BLaER1 (cell line): Measurements from ENCODE around the gene CCNE1.

Source experiments
- H3K27ac ChIP-seq: shearing (Covaris generic); formaldehyde crosslinking; 2 replicates; pipeline ENCODE4 v1.8.1; 2022
- H3K27me3 ChIP-seq: shearing (Covaris generic); formaldehyde crosslinking; 2 replicates; pipeline ENCODE4 v1.8.1; 2022
- H3K36me3 ChIP-seq: shearing (Covaris generic); formaldehyde crosslinking; 2 replicates; pipeline ENCODE4 v1.8.1; 2022
- H3K4me1 ChIP-seq: shearing (Covaris generic); formaldehyde crosslinking; 2 replicates; pipeline ENCODE4 v1.8.1; 2022
- H3K4me2 ChIP-seq: shearing (Covaris generic); formaldehyde crosslinking; 2 replicates; pipeline ENCODE4 v1.8.1; 2022
- H3K4me3 ChIP-seq: shearing (Covaris generic); formaldehyde crosslinking; 2 replicates; pipeline ENCODE4 v1.8.1; 2022
- H3K9ac ChIP-seq: shearing (Covaris generic); formaldehyde crosslinking; 2 replicates; pipeline ENCODE4 v1.8.1; 2022
- H3K9me3 ChIP-seq: shearing (Covaris generic); formaldehyde crosslinking; 2 replicates; pipeline ENCODE4 v1.8.1; 2022
- H4K20me1 ChIP-seq: shearing (Covaris generic); formaldehyde crosslinking; 2 replicates; pipeline ENCODE4 v1.8.1; 2022
- Cebpa-rat ChIP-seq: shearing (Covaris generic); IDR thresholded peaks from 2 replicates; pipeline ENCODE4 v1.8.1; 2022

CCNE1 gene

DNA sequence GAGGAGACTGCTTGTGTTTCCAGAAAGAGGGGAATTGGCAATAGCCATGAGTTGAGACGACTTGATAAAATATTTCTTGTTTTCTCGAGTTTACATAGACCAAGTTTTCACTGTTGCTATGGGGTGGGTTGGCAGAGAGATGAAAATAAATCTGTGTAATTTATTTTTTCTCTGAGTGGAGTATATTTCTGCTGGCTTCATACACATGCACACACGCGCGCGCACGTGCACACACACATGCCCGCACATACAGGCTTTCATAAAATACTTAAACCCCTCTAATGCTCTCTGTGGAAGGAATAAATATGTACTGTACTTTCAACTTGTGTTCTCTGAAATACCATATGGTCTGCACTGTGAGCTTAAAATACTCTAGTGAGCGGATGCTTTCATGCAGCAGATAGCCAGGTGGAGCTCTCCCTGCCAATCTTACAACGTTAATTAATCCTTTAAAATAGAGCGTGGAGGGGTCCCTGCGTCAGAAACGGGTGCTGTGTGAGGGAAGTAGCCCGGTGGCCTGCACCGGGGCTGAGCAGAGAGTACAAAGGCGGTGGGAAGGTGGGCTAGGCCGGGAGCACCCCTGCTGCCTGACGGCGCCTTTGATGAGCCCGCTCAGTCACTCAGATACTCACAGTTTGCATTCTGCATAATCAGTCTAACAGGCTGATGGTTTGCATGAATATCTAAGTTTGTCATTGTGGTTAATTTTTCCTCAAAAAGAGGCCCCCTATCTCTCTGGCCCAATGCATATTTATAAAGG is 44.1 kb downstream of the CCNE1 start:
- Histone ChIP-seq H3K9me3 (no peaks in the 10 kb centered on the region), H4K20me1 (no peaks in the 10 kb centered on the region), H3K27me3 (no peaks in the 10 kb centered on the region), H3K4me1 (no peaks in the 10 kb centered on the region; the same call in 1 of the 2 replicates), H3K4me2 (no peak overlapping the region), H3K36me3 (no peaks in the 10 kb centered on the region), H3K27ac (no peak overlapping the region), H3K4me3 (no peak overlapping the region), H3K9ac (no peak overlapping the region)
- no peak for TF ChIP-seq Cebpa-rat

DNA sequence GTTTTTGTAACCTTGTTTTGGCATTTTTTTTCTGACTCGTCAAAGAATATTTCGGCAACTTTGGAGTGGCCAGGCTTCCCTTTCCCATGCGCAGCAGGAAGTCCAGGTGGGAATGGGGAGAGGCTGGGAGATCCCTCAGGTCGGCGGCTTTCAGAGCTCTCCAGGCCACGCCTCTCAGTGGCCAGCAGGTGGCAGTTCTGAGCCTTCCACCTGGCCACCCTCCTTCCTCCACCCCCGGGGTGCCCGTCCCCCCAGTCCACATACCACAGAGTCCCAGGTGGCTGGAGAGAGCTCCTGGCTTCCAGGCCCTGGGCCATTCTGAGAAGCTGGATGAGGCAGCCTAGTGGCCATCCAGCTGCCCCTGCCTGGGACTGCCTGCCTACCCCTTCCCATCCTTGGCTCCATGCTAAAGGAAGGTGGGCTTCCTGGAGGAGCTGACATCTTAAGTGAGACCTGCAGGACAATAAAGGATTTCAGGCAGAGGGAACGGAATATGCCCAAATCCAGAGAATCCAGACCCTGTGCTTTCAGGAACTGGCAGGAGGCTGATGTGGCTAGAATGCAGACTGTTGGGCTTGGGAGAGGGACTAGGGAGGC is 46.3 kb downstream of the CCNE1 start:
- no peaks in the 10 kb centered on the region for H3K36me3 ChIP-seq
- 0 out of 2 replicates have a peak overlapping the region, but pooled peaks have one; percentile 5 for H3K4me2 ChIP-seq
- no peak overlapping the region for H3K9ac ChIP-seq
- no peaks in the 10 kb centered on the region for H3K27me3 ChIP-seq
- no peaks in the 10 kb centered on the region for H4K20me1 ChIP-seq
- peaks cover 6% of the 10 kb centered on the region for H3K4me1 ChIP-seq
- TF ChIP-seq Cebpa-rat = no peak
- H3K27ac ChIP-seq = no peak overlapping the region
- no peaks in the 10 kb centered on the region for H3K9me3 ChIP-seq
- H3K4me3 ChIP-seq = no peak overlapping the region

DNA sequence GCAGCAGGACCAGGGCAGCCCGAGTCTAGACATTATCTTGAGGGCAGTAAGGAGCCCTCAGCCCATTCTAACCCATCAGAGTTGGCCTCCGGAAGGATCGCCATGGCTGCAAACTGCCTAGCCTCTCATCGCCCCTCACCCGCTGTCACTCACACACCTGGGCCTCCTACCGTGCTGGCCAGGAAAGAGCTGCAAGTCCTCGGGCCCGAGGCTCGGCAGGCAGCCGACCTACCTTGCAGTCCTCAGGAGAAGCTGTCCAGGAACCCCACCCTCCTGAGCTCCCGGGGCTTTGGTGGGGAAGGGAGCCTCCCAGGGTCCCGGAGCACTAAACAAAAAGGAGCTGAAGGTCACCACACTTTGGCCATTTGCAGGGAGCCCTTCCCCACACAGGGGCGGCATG is 46.8 kb downstream of the CCNE1 start:
- Histone ChIP-seq H3K27ac (no peak overlapping the region), H4K20me1 (no peaks in the 10 kb centered on the region), H3K9me3 (no peaks in the 10 kb centered on the region), H3K4me3 (no peak overlapping the region), H3K36me3 (no peaks in the 10 kb centered on the region), H3K27me3 (no peaks in the 10 kb centered on the region), H3K4me1 (peaks cover 11% of the 10 kb centered on the region), H3K4me2 (0 out of 2 replicates have a peak overlapping the region, but pooled peaks have one; percentile 5), H3K9ac (no peak overlapping the region)
- no peak for TF ChIP-seq Cebpa-rat

DNA sequence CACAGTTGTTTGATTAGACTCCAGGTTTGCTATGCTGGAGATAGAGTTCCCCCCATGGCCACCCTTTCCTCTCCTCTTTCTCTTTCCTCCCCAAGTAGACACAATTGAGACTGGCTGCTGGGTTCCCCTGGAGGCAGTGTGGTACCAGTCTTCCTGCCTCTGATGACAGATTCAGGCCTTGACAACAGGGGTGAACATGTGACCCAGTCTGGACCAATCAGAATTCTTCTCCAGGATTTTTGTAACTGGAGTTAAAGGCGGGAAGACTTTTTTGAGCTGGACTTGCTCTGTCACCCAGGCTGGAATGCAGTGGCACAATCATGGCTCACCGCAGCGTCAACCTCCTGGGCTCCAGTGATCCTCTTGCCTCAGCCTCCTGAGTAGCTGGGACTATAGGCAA is 48.7 kb downstream of the CCNE1 start:
- H3K9ac ChIP-seq = no peak overlapping the region
- H3K27me3 ChIP-seq = no peaks in the 10 kb centered on the region
- no peaks in the 10 kb centered on the region for H4K20me1 ChIP-seq
- H3K36me3 ChIP-seq = no peaks in the 10 kb centered on the region
- no peaks in the 10 kb centered on the region for H3K9me3 ChIP-seq
- H3K4me1 ChIP-seq = peaks cover 30% of the 10 kb centered on the region
- H3K4me3 ChIP-seq = no peak overlapping the region
- TF ChIP-seq Cebpa-rat = no peak
- H3K27ac ChIP-seq = no peak overlapping the region
- no peak overlapping the region for H3K4me2 ChIP-seq

DNA sequence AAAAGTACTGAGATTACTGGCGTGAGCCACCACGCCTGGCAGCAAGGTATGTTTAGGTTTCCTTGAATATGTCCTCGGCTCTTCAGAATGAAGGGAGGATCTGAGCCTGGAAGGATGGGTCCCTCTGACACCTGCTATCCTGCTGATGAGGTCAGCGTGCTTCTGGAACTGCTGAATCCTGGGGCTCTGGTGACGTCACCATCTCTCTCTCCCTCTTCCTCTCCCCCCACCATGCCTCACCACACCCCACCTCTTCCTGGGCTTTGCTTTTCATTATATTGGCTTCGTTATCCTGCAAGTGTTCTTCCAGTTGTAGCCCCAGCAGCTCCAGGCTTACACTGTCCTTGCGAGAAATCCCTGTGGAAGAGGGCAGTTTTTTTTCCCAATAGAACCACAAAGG is 49.8 kb downstream of the CCNE1 start:
- Histone ChIP-seq H4K20me1 (no peaks in the 10 kb centered on the region), H3K36me3 (no peaks in the 10 kb centered on the region), H3K9me3 (no peaks in the 10 kb centered on the region), H3K4me1 (peaks cover 40% of the 10 kb centered on the region), H3K4me2 (no peak overlapping the region), H3K27me3 (no peaks in the 10 kb centered on the region), H3K27ac (no peak overlapping the region), H3K9ac (no peak overlapping the region), H3K4me3 (no peak overlapping the region)
- TF ChIP-seq Cebpa-rat = no peak

DNA sequence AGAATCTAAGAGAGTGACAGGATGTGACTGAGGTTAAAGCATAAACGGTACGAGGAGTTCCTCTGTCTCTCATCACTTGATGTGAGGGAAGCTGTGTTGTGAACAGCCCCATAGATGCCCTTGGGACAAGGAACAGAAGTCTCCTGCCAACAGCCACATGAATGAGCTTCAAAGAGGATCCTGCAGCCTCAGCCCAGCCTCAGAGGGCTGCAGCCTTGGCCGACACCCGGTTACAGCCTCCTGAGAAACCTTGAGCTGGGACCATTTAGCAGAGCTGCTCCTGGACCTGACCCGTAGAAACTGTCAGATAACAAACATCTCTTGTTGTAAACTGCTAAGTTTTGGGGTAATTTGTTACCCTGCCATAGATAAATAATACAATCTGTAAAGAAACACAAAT is 54.2 kb downstream of the CCNE1 start:
- Histone ChIP-seq H4K20me1 (no peaks in the 10 kb centered on the region), H3K4me1 (peaks cover 42% of the 10 kb centered on the region), H3K9ac (no peak overlapping the region), H3K27me3 (no peaks in the 10 kb centered on the region), H3K4me2 (peak overlapping the region; percentile 63), H3K36me3 (no peaks in the 10 kb centered on the region), H3K9me3 (peaks cover 19% of the 10 kb centered on the region), H3K27ac (no peak overlapping the region), H3K4me3 (no peak overlapping the region)
- no peak for TF ChIP-seq Cebpa-rat

DNA sequence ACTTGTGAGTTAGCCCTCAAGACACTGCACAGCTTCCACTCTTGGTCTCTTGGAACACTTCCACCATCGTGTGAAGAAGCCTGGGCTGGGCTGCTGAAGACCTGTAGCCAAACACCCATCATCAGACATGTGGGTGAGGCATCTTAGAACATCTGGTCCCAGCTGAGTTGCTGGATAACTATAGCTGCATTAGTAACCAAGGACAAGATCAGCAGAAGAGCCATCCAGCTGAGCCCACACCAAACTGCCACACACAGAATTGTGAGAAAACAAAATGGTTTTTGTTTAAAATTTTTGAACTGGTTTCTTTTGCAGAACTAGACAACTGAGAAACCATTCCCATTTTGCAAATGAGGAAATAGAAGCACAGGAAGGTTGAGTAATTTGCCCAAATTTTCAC is 56.2 kb downstream of the CCNE1 start:
- Histone ChIP-seq H3K4me2 (no peak overlapping the region), H3K9me3 (peaks cover 19% of the 10 kb centered on the region), H3K36me3 (no peaks in the 10 kb centered on the region), H3K4me1 (peaks cover 40% of the 10 kb centered on the region), H3K27ac (no peak overlapping the region), H3K4me3 (no peak overlapping the region), H3K9ac (no peak overlapping the region), H4K20me1 (no peaks in the 10 kb centered on the region), H3K27me3 (peaks cover 13% of the 10 kb centered on the region)
- TF ChIP-seq Cebpa-rat = no peak

DNA sequence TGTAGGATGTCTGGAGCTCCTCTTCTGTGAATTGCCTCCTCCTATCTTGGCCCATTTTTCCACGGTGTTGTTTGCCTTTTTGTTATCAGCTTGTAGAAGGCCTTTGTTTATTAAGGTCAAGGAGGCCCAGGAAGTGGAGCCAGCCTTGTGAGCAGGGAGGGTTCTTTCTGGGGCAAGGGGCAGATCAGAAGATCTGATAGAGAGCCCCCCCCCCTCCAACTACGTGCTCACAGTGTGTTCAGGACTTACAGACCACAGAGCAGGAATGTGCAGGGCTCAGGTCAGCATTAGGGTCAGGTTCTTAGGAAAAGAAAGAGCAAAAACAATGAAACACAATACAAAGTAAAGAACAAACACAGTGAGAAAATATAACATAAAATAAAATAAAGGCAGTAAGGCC is 59.4 kb downstream of the CCNE1 start:
- Histone ChIP-seq H4K20me1 (no peaks in the 10 kb centered on the region), H3K27me3 (peaks cover 16% of the 10 kb centered on the region), H3K4me1 (peaks cover 24% of the 10 kb centered on the region), H3K9ac (no peak overlapping the region), H3K27ac (no peak overlapping the region), H3K9me3 (peaks cover 19% of the 10 kb centered on the region), H3K4me2 (no peak overlapping the region), H3K36me3 (no peaks in the 10 kb centered on the region), H3K4me3 (no peak overlapping the region)
- no peak for TF ChIP-seq Cebpa-rat

DNA sequence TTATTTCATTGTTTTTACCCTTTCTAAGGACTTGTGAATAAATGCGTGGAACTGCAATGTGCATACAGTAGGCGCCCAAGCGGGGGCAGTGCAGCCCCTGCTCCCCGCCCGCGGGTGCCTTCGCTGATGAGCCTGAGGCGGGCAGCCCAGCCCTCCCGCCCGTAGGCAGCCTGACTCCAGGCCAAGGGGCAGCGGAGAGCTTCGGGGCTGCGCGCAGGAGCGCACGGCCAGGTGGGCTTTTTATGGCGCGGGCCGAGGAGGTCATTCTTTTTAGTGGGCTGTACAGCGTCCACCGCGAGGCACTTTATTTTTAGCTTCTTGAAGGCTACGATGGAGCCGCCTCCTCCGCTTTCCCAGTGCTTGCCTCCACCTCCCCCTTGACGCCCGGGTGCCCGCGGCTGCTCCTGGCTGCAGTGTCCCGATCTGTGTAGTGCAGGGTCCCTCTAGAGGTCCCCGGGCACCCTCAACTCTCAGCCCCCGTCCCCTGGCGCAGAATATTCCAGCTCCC is 60.5 kb downstream of the CCNE1 start:
- no peak overlapping the region for H3K4me2 ChIP-seq
- no peaks in the 10 kb centered on the region for H4K20me1 ChIP-seq
- peaks cover 16% of the 10 kb centered on the region for H3K9me3 ChIP-seq
- no peak overlapping the region for H3K27ac ChIP-seq
- H3K4me1 ChIP-seq = peaks cover 27% of the 10 kb centered on the region
- no peak for TF ChIP-seq Cebpa-rat
- no peak overlapping the region for H3K9ac ChIP-seq
- H3K36me3 ChIP-seq = no peaks in the 10 kb centered on the region
- peaks cover 16% of the 10 kb centered on the region for H3K27me3 ChIP-seq
- no peak overlapping the region for H3K4me3 ChIP-seq

DNA sequence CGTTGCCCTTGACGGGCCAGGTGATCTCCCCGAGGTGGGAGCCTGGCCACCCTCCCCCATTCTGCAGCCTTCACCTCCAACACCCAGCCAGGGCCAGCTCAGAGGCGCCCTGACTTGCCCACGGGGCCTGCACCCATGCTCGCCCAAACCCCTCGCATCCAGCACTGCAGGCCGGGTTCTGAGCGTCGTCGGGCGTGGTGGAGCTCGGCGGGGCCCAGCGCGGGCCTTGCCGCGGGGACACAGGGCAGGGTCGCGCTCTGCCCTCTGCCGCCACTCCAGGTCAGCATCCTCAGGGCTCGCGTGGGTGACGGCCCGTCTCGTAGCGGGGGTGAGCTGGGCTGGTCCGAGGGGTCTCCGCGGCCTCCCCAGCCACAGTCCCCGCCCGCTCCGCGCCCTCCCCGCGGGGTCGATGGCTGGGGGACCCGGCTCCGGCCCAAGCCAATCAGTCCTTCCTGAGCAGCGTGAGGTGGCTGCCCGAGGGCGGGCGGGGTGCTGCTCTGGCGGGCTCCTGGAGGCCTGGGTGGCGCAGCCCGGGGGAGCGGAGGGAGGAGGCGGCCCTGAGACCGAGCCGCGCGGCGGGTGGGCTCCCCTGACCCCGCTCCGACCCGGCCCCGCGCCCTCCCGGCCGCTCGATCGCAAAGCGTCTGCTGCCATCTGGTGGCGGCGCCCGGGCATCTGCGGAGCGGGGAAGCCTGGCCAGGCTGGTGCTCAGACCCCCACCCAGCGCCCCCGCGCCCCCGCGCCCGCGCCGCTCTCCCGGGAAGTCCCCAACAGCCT is 61.4 kb downstream of the CCNE1 start:
- Histone ChIP-seq H3K27me3 (peaks cover 16% of the 10 kb centered on the region), H3K4me2 (peak overlapping the region; percentile 80), H3K36me3 (no peaks in the 10 kb centered on the region), H3K9ac (peak overlapping the region; percentile 73), H3K4me1 (peaks cover 27% of the 10 kb centered on the region), H3K4me3 (peak overlapping the region; percentile 67), H3K27ac (peak overlapping the region; percentile 61), H4K20me1 (no peaks in the 10 kb centered on the region), H3K9me3 (peaks cover 7% of the 10 kb centered on the region)
- TF ChIP-seq Cebpa-rat = no peak
